Neural cell (in vitro differentiated cells): ENCODE measurements around the gene STXBP1. TPM values are rescaled to one million over a fixed set of nuclear protein-coding genes. Genes with fewer than 3 reads are reported as not detected.

Source experiments
- H2AFZ ChIP-seq: fragments of 200-600, 300-800 bp; sonication (generic), shearing (Covaris generic); 2 replicates; pipeline ENCODE4 v1.6.0; 2014; ENCODE audit warnings: low read depth, mild to moderate bottlenecking, antibody characterized with exemption, low read length, moderate library complexity
- H3F3A ChIP-seq: fragments of 200-600 bp; shearing (Covaris generic); 2 replicates; pipeline ENCODE4 v1.6.1; 2016; ENCODE audit warnings: mild to moderate bottlenecking, moderate library complexity, mixed read lengths, antibody characterized with exemption, low read length; ENCODE audit not compliant: insufficient read depth, poor library complexity, severe bottlenecking
- H3K27ac ChIP-seq: fragments of 200-600, 300-800 bp; sonication (generic), shearing (Covaris generic); 2 replicates; pipeline ENCODE4 v1.5.1; 2014; ENCODE audit warnings: mild to moderate bottlenecking, low read length, moderate library complexity
- H3K27me3 ChIP-seq: fragments of 300-800, 200-600 bp; sonication (generic), shearing (Covaris generic); 2 replicates; pipeline ENCODE4 v1.6.0; 2014; ENCODE audit warnings: mild to moderate bottlenecking, low read depth, low read length, moderate library complexity; ENCODE audit not compliant: insufficient read depth
- H3K36me3 ChIP-seq: fragments of 300-800, 200-600 bp; sonication (generic), shearing (Covaris generic); 2 replicates; pipeline ENCODE4 v1.5.1; 2014; ENCODE audit warnings: mild to moderate bottlenecking, antibody characterized with exemption, low read length, moderate library complexity; ENCODE audit not compliant: insufficient read depth
- H3K4me2 ChIP-seq: fragments of 300-800, 200-600 bp; sonication (generic), shearing (Covaris generic); 2 replicates; pipeline ENCODE4 v1.6.0; 2014; ENCODE audit warnings: mild to moderate bottlenecking, low read length
- H3K4me3 ChIP-seq: fragments of 300-800, 200-600 bp; sonication (generic), shearing (Covaris generic); 2 replicates; pipeline ENCODE4 v1.5.1; 2014; ENCODE audit warnings: mild to moderate bottlenecking, low read length, moderate library complexity
- H3K79me2 ChIP-seq: fragments of 200-600 bp; shearing (Covaris generic); replicated peaks from 2 replicates; pipeline ENCODE4 v1.6.0; 2014; ENCODE audit warnings: mild to moderate bottlenecking, low read length, moderate library complexity; ENCODE audit not compliant: insufficient read depth
- H3K9ac ChIP-seq: fragments of 300-800, 200-600 bp; sonication (generic), shearing (Covaris generic); 2 replicates; pipeline ENCODE4 v1.6.1; 2016; ENCODE audit warnings: mild to moderate bottlenecking, low read length, mixed read lengths
- H3K9me2 ChIP-seq: fragments of 200-600 bp; shearing (Covaris generic); 2 replicates; pipeline ENCODE4 v1.6.1; 2016; ENCODE audit warnings: mild to moderate bottlenecking, low read length, mixed read lengths; ENCODE audit not compliant: insufficient read depth
- H3K9me3 ChIP-seq: fragments of 200-600, 300-800 bp; sonication (generic), shearing (Covaris generic); 2 replicates; pipeline ENCODE4 v1.6.1; 2016; ENCODE audit warnings: mild to moderate bottlenecking, mixed run types, low read length, moderate library complexity, mixed read lengths
- H4K20me1 ChIP-seq: fragments of 200-600 bp; shearing (Covaris generic); 2 replicates; pipeline ENCODE4 v1.6.1; 2016; ENCODE audit warnings: mild to moderate bottlenecking, mixed run types; ENCODE audit not compliant: insufficient read depth
- EP300 ChIP-seq: fragments of 450-650 bp; conservative IDR thresholded peaks from 2 replicates; pipeline ENCODE4 v1.6.1; 2014; ENCODE audit warnings: antibody characterized with exemption, mild to moderate bottlenecking, moderate library complexity; ENCODE audit not compliant: poor library complexity, severe bottlenecking
- EZH2 ChIP-seq: fragments of 200-600, 300-800 bp; shearing (Covaris generic), sonication (generic); IDR thresholded peaks from 2 replicates; pipeline ENCODE4 v1.6.1; 2014; ENCODE audit warnings: antibody characterized with exemption, low read length, borderline replicate concordance, mild to moderate bottlenecking; ENCODE audit not compliant: insufficient read depth, poor library complexity, severe bottlenecking
- MXI1 ChIP-seq: fragments of 450-650 bp; conservative IDR thresholded peaks from 2 replicates; pipeline ENCODE4 v1.6.1; 2014; ENCODE audit warnings: antibody characterized with exemption, mild to moderate bottlenecking; ENCODE audit not compliant: poor library complexity, severe bottlenecking
- POLR2AphosphoS5 ChIP-seq: IDR thresholded peaks from 2 replicates; pipeline ENCODE4 v1.6.1; 2012
- RAD21 ChIP-seq: fragments of 450-650 bp; conservative IDR thresholded peaks from 2 replicates; pipeline ENCODE4 v1.6.1; 2014; ENCODE audit warnings: antibody characterized with exemption, mild to moderate bottlenecking, moderate library complexity
- SMC3 ChIP-seq: fragments of 450-650 bp; conservative IDR thresholded peaks from 2 replicates; pipeline ENCODE4 v1.6.1; 2014; ENCODE audit warnings: antibody characterized with exemption, mild to moderate bottlenecking, moderate library complexity; ENCODE audit not compliant: poor library complexity
- TAF1 ChIP-seq: IDR thresholded peaks from 2 replicates; pipeline ENCODE4 v1.6.1; 2012; ENCODE audit warnings: low read depth
- polyA plus RNA-seq: library from polyadenylated mRNA; depleted of rRNA; stranded (reverse); fragments of >200 nt; gene quantifications from 2 replicates; pipeline ENCODE4 v1.2.3, GENCODE V29; 2014
- TF ChIP-seq, protein P1 (sequence below): IDR thresholded peaks from 2 replicates; pipeline ENCODE4 v1.6.1; 2012; ENCODE audit warnings: borderline replicate concordance
- TF ChIP-seq, protein P2 (sequence below): fragments of 450-650 bp; IDR thresholded peaks from 2 replicates; pipeline ENCODE4 v1.5.1; 2014; ENCODE audit warnings: antibody characterized with exemption, mild to moderate bottlenecking, moderate library complexity; ENCODE audit not compliant: poor library complexity, severe bottlenecking

The STXBP1 gene
- polyA plus RNA-seq, 1 donor from 2014 or later = 42.5 TPM

GRCh38 chr9:127724012-127724411, 111.9 kb downstream of the STXBP1 start:
- no peak overlapping the region for H3K4me2 ChIP-seq

DNA sequence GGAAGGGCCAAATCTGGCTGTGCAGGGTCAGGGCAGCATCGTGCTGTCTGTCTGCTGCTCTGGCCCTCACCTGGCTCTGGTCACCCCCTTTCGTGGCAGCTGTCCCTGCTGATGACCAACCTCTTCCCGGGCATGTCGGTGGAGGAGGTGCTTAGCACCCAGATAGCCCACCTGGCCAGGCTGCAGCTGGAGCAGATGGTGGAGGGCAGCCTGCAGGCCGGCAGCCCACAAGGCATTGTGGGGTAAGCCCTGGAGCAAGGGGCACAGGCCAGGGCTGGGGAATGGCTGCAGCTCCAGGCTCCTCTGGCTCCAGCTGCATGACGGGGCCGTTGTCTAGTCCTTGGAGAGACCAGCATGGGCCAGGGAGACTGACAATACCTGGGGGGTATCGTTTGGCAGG, 114.8 kb downstream of the STXBP1 start:
- H3K9me3 ChIP-seq = no peaks in the 10 kb centered on the region
- H3K4me3 ChIP-seq = no peak overlapping the region
- no peaks in the 10 kb centered on the region for H3K9me2 ChIP-seq
- no peak overlapping the region for H3K9ac ChIP-seq
- H3K36me3 ChIP-seq = no peaks in the 10 kb centered on the region
- no peak for TF ChIP-seq POLR2AphosphoS5
- no peaks in the 10 kb centered on the region for H3K27me3 ChIP-seq
- no peaks in the 10 kb centered on the region for H3F3A ChIP-seq
- H2AFZ ChIP-seq = no peak overlapping the region
- H4K20me1 ChIP-seq = no peaks in the 10 kb centered on the region
- H3K79me2 ChIP-seq = no peaks in the 10 kb centered on the region
- no peak overlapping the region for H3K4me2 ChIP-seq
- H3K27ac ChIP-seq = no peak overlapping the region

More at GRCh38 chr9:127724012-127724411, 111.9 kb downstream of the STXBP1 start:
- Histone ChIP-seq H3K27me3 (no peaks in the 10 kb centered on the region), H3K9me2 (no peaks in the 10 kb centered on the region), H3K9ac (no peak overlapping the region), H3K79me2 (no peaks in the 10 kb centered on the region), H2AFZ (no peak overlapping the region), H3K27ac (no peak overlapping the region), H3K36me3 (no peaks in the 10 kb centered on the region), H3F3A (no peaks in the 10 kb centered on the region), H3K4me3 (no peak overlapping the region), H3K9me3 (no peaks in the 10 kb centered on the region), H4K20me1 (no peaks in the 10 kb centered on the region)
- TF ChIP-seq RAD21 = no peak
- no peak for TF ChIP-seq POLR2AphosphoS5
- no peak for TF ChIP-seq EZH2
- TF ChIP-seq, protein P1, sequence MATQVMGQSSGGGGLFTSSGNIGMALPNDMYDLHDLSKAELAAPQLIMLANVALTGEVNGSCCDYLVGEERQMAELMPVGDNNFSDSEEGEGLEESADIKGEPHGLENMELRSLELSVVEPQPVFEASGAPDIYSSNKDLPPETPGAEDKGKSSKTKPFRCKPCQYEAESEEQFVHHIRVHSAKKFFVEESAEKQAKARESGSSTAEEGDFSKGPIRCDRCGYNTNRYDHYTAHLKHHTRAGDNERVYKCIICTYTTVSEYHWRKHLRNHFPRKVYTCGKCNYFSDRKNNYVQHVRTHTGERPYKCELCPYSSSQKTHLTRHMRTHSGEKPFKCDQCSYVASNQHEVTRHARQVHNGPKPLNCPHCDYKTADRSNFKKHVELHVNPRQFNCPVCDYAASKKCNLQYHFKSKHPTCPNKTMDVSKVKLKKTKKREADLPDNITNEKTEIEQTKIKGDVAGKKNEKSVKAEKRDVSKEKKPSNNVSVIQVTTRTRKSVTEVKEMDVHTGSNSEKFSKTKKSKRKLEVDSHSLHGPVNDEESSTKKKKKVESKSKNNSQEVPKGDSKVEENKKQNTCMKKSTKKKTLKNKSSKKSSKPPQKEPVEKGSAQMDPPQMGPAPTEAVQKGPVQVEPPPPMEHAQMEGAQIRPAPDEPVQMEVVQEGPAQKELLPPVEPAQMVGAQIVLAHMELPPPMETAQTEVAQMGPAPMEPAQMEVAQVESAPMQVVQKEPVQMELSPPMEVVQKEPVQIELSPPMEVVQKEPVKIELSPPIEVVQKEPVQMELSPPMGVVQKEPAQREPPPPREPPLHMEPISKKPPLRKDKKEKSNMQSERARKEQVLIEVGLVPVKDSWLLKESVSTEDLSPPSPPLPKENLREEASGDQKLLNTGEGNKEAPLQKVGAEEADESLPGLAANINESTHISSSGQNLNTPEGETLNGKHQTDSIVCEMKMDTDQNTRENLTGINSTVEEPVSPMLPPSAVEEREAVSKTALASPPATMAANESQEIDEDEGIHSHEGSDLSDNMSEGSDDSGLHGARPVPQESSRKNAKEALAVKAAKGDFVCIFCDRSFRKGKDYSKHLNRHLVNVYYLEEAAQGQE = no peak
- TF ChIP-seq, protein P2, sequence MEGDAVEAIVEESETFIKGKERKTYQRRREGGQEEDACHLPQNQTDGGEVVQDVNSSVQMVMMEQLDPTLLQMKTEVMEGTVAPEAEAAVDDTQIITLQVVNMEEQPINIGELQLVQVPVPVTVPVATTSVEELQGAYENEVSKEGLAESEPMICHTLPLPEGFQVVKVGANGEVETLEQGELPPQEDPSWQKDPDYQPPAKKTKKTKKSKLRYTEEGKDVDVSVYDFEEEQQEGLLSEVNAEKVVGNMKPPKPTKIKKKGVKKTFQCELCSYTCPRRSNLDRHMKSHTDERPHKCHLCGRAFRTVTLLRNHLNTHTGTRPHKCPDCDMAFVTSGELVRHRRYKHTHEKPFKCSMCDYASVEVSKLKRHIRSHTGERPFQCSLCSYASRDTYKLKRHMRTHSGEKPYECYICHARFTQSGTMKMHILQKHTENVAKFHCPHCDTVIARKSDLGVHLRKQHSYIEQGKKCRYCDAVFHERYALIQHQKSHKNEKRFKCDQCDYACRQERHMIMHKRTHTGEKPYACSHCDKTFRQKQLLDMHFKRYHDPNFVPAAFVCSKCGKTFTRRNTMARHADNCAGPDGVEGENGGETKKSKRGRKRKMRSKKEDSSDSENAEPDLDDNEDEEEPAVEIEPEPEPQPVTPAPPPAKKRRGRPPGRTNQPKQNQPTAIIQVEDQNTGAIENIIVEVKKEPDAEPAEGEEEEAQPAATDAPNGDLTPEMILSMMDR = no peak
- TF ChIP-seq EP300 = no peak
- no peak for TF ChIP-seq TAF1
- no peak for TF ChIP-seq SMC3
- no peak for TF ChIP-seq MXI1

DNA sequence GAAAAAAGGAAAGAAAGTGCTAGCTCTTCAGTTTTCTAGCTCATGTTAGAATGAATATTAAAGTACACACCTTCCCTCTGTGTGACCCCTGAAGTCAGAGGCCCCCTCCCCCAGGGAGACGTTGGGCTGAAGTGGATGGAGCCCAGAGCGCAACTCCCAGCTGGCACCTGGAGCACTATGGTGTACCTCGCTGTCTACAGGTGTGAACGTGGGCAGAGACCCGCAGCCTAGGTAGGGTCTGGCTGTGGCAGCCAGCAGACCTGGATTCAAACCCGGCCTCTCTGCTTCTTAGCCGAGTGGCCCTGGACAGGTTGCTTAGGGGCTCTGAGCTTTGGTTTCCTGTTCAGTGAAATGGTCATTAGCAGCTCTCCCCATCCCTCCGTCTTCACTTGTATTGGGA, 116.7 kb downstream of the STXBP1 start:
- TF ChIP-seq MXI1 (no peak), SMC3 (no peak), TAF1 (no peak), POLR2AphosphoS5 (no peak), RAD21 (no peak), EZH2 (no peak), EP300 (no peak)
- TF ChIP-seq, protein P1 = no peak
- TF ChIP-seq, protein P2 = no peak
- H3K9me3 ChIP-seq = no peaks in the 10 kb centered on the region
- no peaks in the 10 kb centered on the region for H4K20me1 ChIP-seq
- no peak overlapping the region for H3K9ac ChIP-seq
- no peak overlapping the region for H2AFZ ChIP-seq
- no peaks in the 10 kb centered on the region for H3K36me3 ChIP-seq
- H3K27me3 ChIP-seq = no peaks in the 10 kb centered on the region
- H3K4me2 ChIP-seq = no peak overlapping the region
- H3K27ac ChIP-seq = no peak overlapping the region
- H3K79me2 ChIP-seq = no peaks in the 10 kb centered on the region
- no peaks in the 10 kb centered on the region for H3F3A ChIP-seq
- H3K4me3 ChIP-seq = no peak overlapping the region
- no peaks in the 10 kb centered on the region for H3K9me2 ChIP-seq
